Muscle layer of duodenum (tissue), 2 donors: Measurements from ENCODE around the gene RBM6.
A peak's percentile ranks its signal among the peaks of the same experiment; 100 is the strongest.
"Not testable (repeated sequence)": the region's sequence is repeated elsewhere in the genome, so short reads cannot be mapped to it uniquely, and the experiment has no call there.

Experiments
- H3K27ac ChIP-seq: one replicate; pipeline ENCODE4 v1.7.0; 2013; ENCODE audit warnings: mild to moderate bottlenecking, low read length
- H3K27me3 ChIP-seq: one replicate; pipeline ENCODE4 v1.7.0; 2013; ENCODE audit warnings: low read depth, mild to moderate bottlenecking, control low read depth, low read length
- H3K36me3 ChIP-seq, 2 donors: one replicate each; pipeline ENCODE4 v1.7.0; 2013; ENCODE audit warnings: low read length in 2 of 2, control low read depth in 1 of 2, mild to moderate bottlenecking in 1 of 2; ENCODE audit not compliant: insufficient read depth in 2 of 2, control insufficient read depth in 1 of 2
- H3K4me1 ChIP-seq, 2 donors: one replicate each; pipeline ENCODE4 v1.7.0; 2013; ENCODE audit warnings: low read length in 2 of 2, mild to moderate bottlenecking in 2 of 2, control low read depth in 1 of 2, moderate library complexity in 1 of 2; ENCODE audit not compliant: insufficient read depth in 2 of 2, control insufficient read depth in 1 of 2
- H3K4me3 ChIP-seq, 2 donors: one replicate each; pipeline ENCODE4 v1.7.0; 2013; ENCODE audit warnings: low read length in 2 of 2, low read depth in 1 of 2, mild to moderate bottlenecking in 1 of 2
- H3K9me3 ChIP-seq, 2 donors: one replicate each; pipeline ENCODE4 v1.7.0; 2013; ENCODE audit warnings: low read length in 2 of 2, control low read depth in 1 of 2, mild to moderate bottlenecking in 1 of 2; ENCODE audit not compliant: control insufficient read depth in 1 of 2
- donor health status: healthy.

RBM6 gene

GRCh38 chr3:50057756-50058155, 117.8 kb downstream of the RBM6 start:
- no peaks in the 10 kb centered on the region for H3K4me1 ChIP-seq
- no peak overlapping the region for H3K27ac ChIP-seq
- no peaks in the 10 kb centered on the region for H3K27me3 ChIP-seq
- no peaks in the 10 kb centered on the region for H3K9me3 ChIP-seq
- no peak overlapping the region for H3K4me3 ChIP-seq
- peaks cover 58 to 80% of the 10 kb centered on the region in 2 donors for H3K36me3 ChIP-seq

- Histone ChIP-seq H3K4me3 (no peak overlapping the region), H3K27ac (no peak overlapping the region), H3K36me3 (peaks cover 62 to 93% of the 10 kb centered on the region in 2 donors), H3K4me1 (no peaks in the 10 kb centered on the region), H3K27me3 (no peaks in the 10 kb centered on the region), H3K9me3 (no peaks in the 10 kb centered on the region)
Measured at GRCh38 chr3:50068134-50068533, 128.2 kb downstream of the RBM6 start.

GRCh38 chr3:50078091-50078490, 138.1 kb downstream of the RBM6 start:
- Histone ChIP-seq H3K4me1 (no peaks in the 10 kb centered on the region), H3K36me3 (peaks cover 18 to 40% of the 10 kb centered on the region in 2 donors), H3K27ac (no peak overlapping the region), H3K9me3 (no peaks in the 10 kb centered on the region), H3K27me3 (no peaks in the 10 kb centered on the region), H3K4me3 (no peak overlapping the region)

- peaks cover 13 to 35% of the 10 kb centered on the region in 2 donors for H3K36me3 ChIP-seq
- no peaks in the 10 kb centered on the region for H3K27me3 ChIP-seq
- H3K9me3 ChIP-seq, result no peaks in the 10 kb centered on the region
- no peaks in the 10 kb centered on the region for H3K4me1 ChIP-seq
- no peak overlapping the region for H3K27ac ChIP-seq
- H3K4me3 ChIP-seq, result no peak overlapping the region
Measured at GRCh38 chr3:50078622-50079021, 138.7 kb downstream of the RBM6 start.

GRCh38 chr3:50084951-50085350, 145.0 kb downstream of the RBM6 start:
- not testable (repeated sequence) for H3K9me3 ChIP-seq, H3K36me3 ChIP-seq, H3K4me1 ChIP-seq, H3K27me3 ChIP-seq, H3K4me3 ChIP-seq, H3K27ac ChIP-seq

GRCh38 chr3:50088725-50089608, 149.0 kb downstream of the RBM6 start, which contains the start of gene RBM5:
Gene RBM5 (plus strand): TSS chr3:50088919. CDS start chr3:50090435, 1,516 bp downstream.
- H3K9me3 ChIP-seq, result no peaks in the 10 kb centered on the region
- peak within 1 kb of the TSS; percentile 98 for H3K27ac ChIP-seq
- no peaks in the 10 kb centered on the region for H3K27me3 ChIP-seq
- peak within 1 kb of the TSS; percentile 97 to 98 for H3K4me3 ChIP-seq
- peaks cover 29 to 30% of the 10 kb centered on the region in 2 donors for H3K36me3 ChIP-seq
- peaks cover 10 to 22% of the 10 kb centered on the region in 2 donors for H3K4me1 ChIP-seq

- peaks cover 10 to 22% of the 10 kb centered on the region in 2 donors for H3K4me1 ChIP-seq
Measured at GRCh38 chr3:50089609-50089945, 149.6 kb downstream of the RBM6 start.

GRCh38 chr3:50090984-50091383, 151.0 kb downstream of the RBM6 start:
- no peak overlapping the region for H3K27ac ChIP-seq
- no peaks in the 10 kb centered on the region for H3K9me3 ChIP-seq
- H3K36me3 ChIP-seq, result peaks cover 46 to 50% of the 10 kb centered on the region in 2 donors
- peak overlapping the region; percentile 97 to 98 for H3K4me3 ChIP-seq
- H3K4me1 ChIP-seq, result peaks cover 10 to 22% of the 10 kb centered on the region in 2 donors
- no peaks in the 10 kb centered on the region for H3K27me3 ChIP-seq

More at GRCh38 chr3:50089609-50089945, 149.6 kb downstream of the RBM6 start:
- peak overlapping the region; percentile 97 to 98 for H3K4me3 ChIP-seq
- H3K27ac ChIP-seq, result peak overlapping the region; percentile 98
- no peaks in the 10 kb centered on the region for H3K9me3 ChIP-seq
- peaks cover 32 to 35% of the 10 kb centered on the region in 2 donors for H3K36me3 ChIP-seq
- H3K27me3 ChIP-seq, result no peaks in the 10 kb centered on the region

GRCh38 chr3:50095352-50095998, 155.5 kb downstream of the RBM6 start:
- Histone ChIP-seq H3K27ac (no peak overlapping the region), H3K27me3 (no peaks in the 10 kb centered on the region), H3K4me1 (peaks cover 6 to 13% of the 10 kb centered on the region in 2 donors), H3K36me3 (peaks cover 72 to 91% of the 10 kb centered on the region in 2 donors), H3K9me3 (no peaks in the 10 kb centered on the region), H3K4me3 (no peak overlapping the region)

- Histone ChIP-seq H3K4me1 (no peaks in the 10 kb centered on the region), H3K27ac (no peak overlapping the region), H3K4me3 (no peak overlapping the region), H3K36me3 (peaks cover 82 to 97% of the 10 kb centered on the region in 2 donors), H3K27me3 (no peaks in the 10 kb centered on the region), H3K9me3 (no peaks in the 10 kb centered on the region)
Measured at GRCh38 chr3:50100386-50100785, 160.4 kb downstream of the RBM6 start.

GRCh38 chr3:50100956-50101845, 161.3 kb downstream of the RBM6 start:
- no peak overlapping the region for H3K4me3 ChIP-seq
- H3K4me1 ChIP-seq, result no peaks in the 10 kb centered on the region
- no peaks in the 10 kb centered on the region for H3K9me3 ChIP-seq
- H3K36me3 ChIP-seq, result peaks cover 78 to 95% of the 10 kb centered on the region in 2 donors
- H3K27me3 ChIP-seq, result no peaks in the 10 kb centered on the region
- no peak overlapping the region for H3K27ac ChIP-seq
